HFF-Myc (cell line): Measurements from ENCODE around the gene ABO.
"Not testable (repeated sequence)": the region's sequence is repeated elsewhere in the genome, so short reads cannot be mapped to it uniquely, and the experiment has no call there.

Experiments
- DNase-seq: peaks from one replicate; pipeline ENCODE4 v3.0.0-alpha.2; 2011; ENCODE audit warnings: low read depth; ENCODE audit errors: extremely low read depth
- H3K4me3 ChIP-seq: replicated peaks from 2 replicates; pipeline ENCODE4 v1.5.1; 2011; ENCODE audit warnings: low read depth, mild to moderate bottlenecking, control low read depth, low read length
- CTCF ChIP-seq: IDR thresholded peaks from 2 replicates; pipeline ENCODE4 v1.5.1; 2012; ENCODE audit warnings: mild to moderate bottlenecking, low read depth, low read length, control low read depth; ENCODE audit errors: missing control alignments

ABO gene

GRCh38 chr9:133205996-133206931 lies 68.7 kb downstream of the ABO start:
- no peak overlapping the region for H3K4me3 ChIP-seq
- TF ChIP-seq CTCF, result no peak
- no peak for DNase-seq

GRCh38 chr9:133205481-133205887 lies 69.5 kb downstream of the ABO start:
- DNase-seq, H3K4me3 ChIP-seq: not testable (repeated sequence)
